H9 (cell line): ENCODE results near the gene MTFP1. TPM values are rescaled to one million over a fixed set of nuclear protein-coding genes. Genes with fewer than 3 reads are reported as not detected.

ENCODE experiments used
- DNase-seq: peaks from one replicate; pipeline ENCODE4 v3.0.0-alpha.2; 2017
- H2AFZ ChIP-seq: one replicate; pipeline ENCODE4 v1.6.1; 2013; ENCODE audit warnings: mild to moderate bottlenecking, low read length, control low read depth, moderate library complexity
- H2AK5ac ChIP-seq: 2 replicates; pipeline ENCODE4 v1.6.1; 2013; ENCODE audit warnings: low read length, control low read depth, mixed read lengths; ENCODE audit not compliant: insufficient read length
- H2BK120ac ChIP-seq: one replicate; pipeline ENCODE4 v1.6.1; 2013; ENCODE audit warnings: low read depth, mild to moderate bottlenecking, low read length, control low read depth, inconsistent platforms; ENCODE audit not compliant: poor library complexity, severe bottlenecking
- H2BK12ac ChIP-seq: 2 replicates; pipeline ENCODE4 v1.6.1; 2013; ENCODE audit warnings: low read length, control low read depth, mixed read lengths, low read depth; ENCODE audit not compliant: insufficient read length
- H2BK15ac ChIP-seq: 2 replicates; pipeline ENCODE4 v1.6.1; 2013; ENCODE audit warnings: low read depth, low read length, control low read depth
- H2BK20ac ChIP-seq: one replicate; pipeline ENCODE4 v1.6.1; 2013; ENCODE audit warnings: low read depth, mild to moderate bottlenecking, low read length, control low read depth, inconsistent platforms; ENCODE audit not compliant: poor library complexity, severe bottlenecking
- H2BK5ac ChIP-seq: 2 replicates; pipeline ENCODE4 v1.6.1; 2013; ENCODE audit warnings: low read length, control low read depth, mixed read lengths; ENCODE audit not compliant: insufficient read length
- H3K14ac ChIP-seq: 2 replicates; pipeline ENCODE4 v1.6.1; 2013; ENCODE audit warnings: low read length, control low read depth; ENCODE audit not compliant: insufficient read depth
- H3K18ac ChIP-seq: 2 replicates; pipeline ENCODE4 v1.6.1; 2013; ENCODE audit warnings: low read depth, mild to moderate bottlenecking, mixed read lengths, low read length, control low read depth; ENCODE audit not compliant: insufficient read length
- H3K23ac ChIP-seq: 2 replicates; pipeline ENCODE4 v1.6.1; 2013; ENCODE audit warnings: low read length, control low read depth, mixed read lengths, low read depth; ENCODE audit not compliant: insufficient read length
- H3K23me2 ChIP-seq: 2 replicates; pipeline ENCODE4 v1.6.1; 2013; ENCODE audit warnings: low read depth, mild to moderate bottlenecking, mixed read lengths, low read length, control low read depth; ENCODE audit not compliant: insufficient read length, poor library complexity, severe bottlenecking
- H3K27ac ChIP-seq: 2 replicates; pipeline ENCODE4 v1.5.1; 2013; ENCODE audit warnings: low read length, control low read depth, mixed read lengths, low read depth; ENCODE audit not compliant: insufficient read length
- H3K27me3 ChIP-seq: 2 replicates; pipeline ENCODE4 v1.6.1; 2013; ENCODE audit warnings: low read length, control low read depth, inconsistent platforms; ENCODE audit not compliant: insufficient read depth
- H3K4ac ChIP-seq: 2 replicates; pipeline ENCODE4 v1.6.1; 2013; ENCODE audit warnings: low read depth, mild to moderate bottlenecking, control low read depth, inconsistent platforms, low read length, moderate library complexity
- H3K4me1 ChIP-seq: 2 replicates; pipeline ENCODE4 v1.6.1; 2013; ENCODE audit warnings: low read length, control low read depth, inconsistent platforms; ENCODE audit not compliant: insufficient read depth
- H3K4me2 ChIP-seq: 2 replicates; pipeline ENCODE4 v1.6.1; 2013; ENCODE audit warnings: low read length, control low read depth, mixed read lengths; ENCODE audit not compliant: insufficient read length, insufficient read depth
- H3K56ac ChIP-seq: 2 replicates; pipeline ENCODE4 v1.6.1; 2013; ENCODE audit warnings: low read depth, mild to moderate bottlenecking, mixed read lengths, low read length, control low read depth; ENCODE audit not compliant: insufficient read length
- H3K79me1 ChIP-seq: 2 replicates; pipeline ENCODE4 v1.6.1; 2013; ENCODE audit warnings: low read depth, mild to moderate bottlenecking, moderate library complexity, low read length, control low read depth, inconsistent platforms; ENCODE audit not compliant: insufficient read depth, poor library complexity, severe bottlenecking
- H3K79me2 ChIP-seq: 2 replicates; pipeline ENCODE4 v1.6.1; 2013; ENCODE audit warnings: low read length, control low read depth, inconsistent platforms; ENCODE audit not compliant: insufficient read depth
- H3K9ac ChIP-seq: 2 replicates; pipeline ENCODE4 v1.6.1; 2013; ENCODE audit warnings: low read length, control low read depth, mixed read lengths; ENCODE audit not compliant: insufficient read length; ENCODE audit errors: extremely low read depth
- H3K9me3 ChIP-seq: one replicate; pipeline ENCODE4 v1.6.1; 2013; ENCODE audit warnings: low read depth, low read length, inconsistent platforms; ENCODE audit not compliant: control insufficient read depth
- H3T11ph ChIP-seq: one replicate; pipeline ENCODE4 v1.6.1; 2013; ENCODE audit warnings: mild to moderate bottlenecking, low read length, control low read depth, inconsistent platforms
- H4K20me1 ChIP-seq: one replicate; pipeline ENCODE4 v1.6.1; 2013; ENCODE audit not compliant: control insufficient read depth, insufficient read length, insufficient read depth
- H4K5ac ChIP-seq: 2 replicates; pipeline ENCODE4 v1.6.1; 2013; ENCODE audit warnings: low read depth, mild to moderate bottlenecking, mixed read lengths, low read length, control low read depth; ENCODE audit not compliant: insufficient read length
- H4K8ac ChIP-seq: replicated peaks from 2 replicates; pipeline ENCODE4 v1.6.1; 2013; ENCODE audit warnings: low read length, control low read depth, mixed read lengths, low read depth; ENCODE audit not compliant: insufficient read length
- H4K91ac ChIP-seq: 2 replicates; pipeline ENCODE4 v1.6.1; 2013; ENCODE audit warnings: low read depth, mild to moderate bottlenecking, moderate library complexity, mixed read lengths, low read length, control low read depth; ENCODE audit not compliant: insufficient read length
- H3K27ac Mint-ChIP-seq, 3 experiments: 2 replicates in 2 of 3; 3 replicates in 1 of 3; pipeline ENCODE4 v1.8.0; 2020 to 2021; ENCODE audit warnings: mixed read lengths in 3 of 3, mild to moderate bottlenecking in 1 of 3, moderate library complexity in 1 of 3
- H3K27me3 Mint-ChIP-seq: 2 replicates; pipeline ENCODE4 v1.8.0; 2021; ENCODE audit warnings: low read depth, mild to moderate bottlenecking, moderate library complexity, mixed read lengths
- H3K36me3 Mint-ChIP-seq, 3 experiments: 2 replicates in 2 of 3; 3 replicates in 1 of 3; pipeline ENCODE4 v1.8.0; 2020 to 2021; ENCODE audit warnings: low read depth in 3 of 3, mixed read lengths in 3 of 3; ENCODE audit not compliant: insufficient read depth in 1 of 3
- H3K4me1 Mint-ChIP-seq, 2 experiments: 2 replicates each; pipeline ENCODE4 v1.8.0; 2020; ENCODE audit warnings: mixed read lengths in 2 of 2
- H3K4me3 Mint-ChIP-seq, 2 experiments: 2 replicates in 1 of 2; 3 replicates in 1 of 2; pipeline ENCODE4 v1.8.0; 2020 to 2021; ENCODE audit warnings: mild to moderate bottlenecking in 2 of 2, mixed read lengths in 2 of 2, moderate library complexity in 1 of 2
- H3K9me3 Mint-ChIP-seq, 2 experiments: 2 replicates in 1 of 2; 3 replicates in 1 of 2; pipeline ENCODE4 v1.8.0; 2020; ENCODE audit warnings: mild to moderate bottlenecking in 2 of 2, mixed read lengths in 2 of 2, moderate library complexity in 1 of 2
- WGBS: extraction: QIAGEN DNeasy Blood & Tissue Kit; methylation state at CpG from one replicate; pipeline ENCODE4 v1.1.7; 2013; ENCODE audit warnings: missing lambda C conversion rate, low lambda C conversion rate, mixed read lengths; ENCODE audit not compliant: insufficient read length; ENCODE audit errors: extremely low coverage; 5-methylcytosine and 5-hydroxymethylcytosine counted together
- total RNA-seq: library from RNA; stranded (reverse); gene quantifications from 2 replicates; pipeline ENCODE4 v1.2.1, GENCODE V29; 2021
- TF ChIP-seq, protein P1 (sequence below): fragments of 200-600 bp; sonication (generic); conservative IDR thresholded peaks from 3 replicates; pipeline ENCODE4 v1.8.0; 2021; ENCODE audit warnings: antibody characterized with exemption, mild to moderate bottlenecking

Gene MTFP1
- total RNA-seq, 1 experiment from 2014 or later, result 46.8 TPM

DNA sequence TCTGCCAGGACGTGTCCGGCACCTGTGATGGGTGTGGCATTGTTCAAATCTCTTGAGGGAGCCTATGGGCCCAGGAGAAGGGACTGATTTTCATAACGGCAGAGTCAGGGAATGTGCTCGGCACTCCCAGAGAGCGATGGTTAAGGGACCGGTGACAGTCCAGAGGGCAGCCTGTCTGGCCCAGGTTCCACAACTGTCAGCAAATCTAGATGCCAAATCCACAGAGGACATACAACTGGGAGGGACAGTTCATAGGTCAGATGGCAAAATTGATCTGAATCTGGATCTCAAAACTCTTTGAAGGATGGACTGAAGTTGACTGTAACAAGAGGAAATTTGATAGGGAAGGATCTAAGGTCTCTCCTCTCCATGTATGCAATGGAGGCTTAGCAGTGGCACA, 21.3 kb upstream of the MTFP1 start:
- Histone ChIP-seq H2AFZ (no peak overlapping the region), H3K18ac (no peak overlapping the region), H3K56ac (no peak overlapping the region), H3K79me2 (no peaks in the 10 kb centered on the region), H3K4me1 (no peaks in the 10 kb centered on the region; the same call in 1 of the 2 replicates), H4K5ac (no peak overlapping the region), H3K4ac (no peak overlapping the region), H2BK120ac (no peak overlapping the region), H4K8ac (no peak overlapping the region), H3K27me3 (no peaks in the 10 kb centered on the region), H2BK20ac (no peak overlapping the region), H2AK5ac (no peak overlapping the region), H4K20me1 (no peaks in the 10 kb centered on the region), H3K4me2 (no peak overlapping the region), H3K9me3 (no peaks in the 10 kb centered on the region), H3K79me1 (no peaks in the 10 kb centered on the region), H3K9ac (no peak overlapping the region), H2BK12ac (no peak overlapping the region), H3T11ph (no peak overlapping the region), H2BK5ac (no peak overlapping the region), H4K91ac (no peak overlapping the region), H3K14ac (no peak overlapping the region), H3K23me2 (no peaks in the 10 kb centered on the region), H3K23ac (no peak overlapping the region), H3K27ac (no peak overlapping the region), H2BK15ac (no peak overlapping the region)
- no CpG with 5 or more reads among the region's 6 CpGs for WGBS
- peaks cover 5% of the 10 kb centered on the region for H3K27me3 Mint-ChIP-seq
- H3K4me3 Mint-ChIP-seq, result no peak overlapping the region
- no peaks in the 10 kb centered on the region; a peak in 1 of 5 replicates for H3K9me3 Mint-ChIP-seq
- no peak overlapping the region for H3K27ac Mint-ChIP-seq
- DNase-seq, result no peak
- TF ChIP-seq, protein P1, sequence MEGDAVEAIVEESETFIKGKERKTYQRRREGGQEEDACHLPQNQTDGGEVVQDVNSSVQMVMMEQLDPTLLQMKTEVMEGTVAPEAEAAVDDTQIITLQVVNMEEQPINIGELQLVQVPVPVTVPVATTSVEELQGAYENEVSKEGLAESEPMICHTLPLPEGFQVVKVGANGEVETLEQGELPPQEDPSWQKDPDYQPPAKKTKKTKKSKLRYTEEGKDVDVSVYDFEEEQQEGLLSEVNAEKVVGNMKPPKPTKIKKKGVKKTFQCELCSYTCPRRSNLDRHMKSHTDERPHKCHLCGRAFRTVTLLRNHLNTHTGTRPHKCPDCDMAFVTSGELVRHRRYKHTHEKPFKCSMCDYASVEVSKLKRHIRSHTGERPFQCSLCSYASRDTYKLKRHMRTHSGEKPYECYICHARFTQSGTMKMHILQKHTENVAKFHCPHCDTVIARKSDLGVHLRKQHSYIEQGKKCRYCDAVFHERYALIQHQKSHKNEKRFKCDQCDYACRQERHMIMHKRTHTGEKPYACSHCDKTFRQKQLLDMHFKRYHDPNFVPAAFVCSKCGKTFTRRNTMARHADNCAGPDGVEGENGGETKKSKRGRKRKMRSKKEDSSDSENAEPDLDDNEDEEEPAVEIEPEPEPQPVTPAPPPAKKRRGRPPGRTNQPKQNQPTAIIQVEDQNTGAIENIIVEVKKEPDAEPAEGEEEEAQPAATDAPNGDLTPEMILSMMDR, result no peak
- peaks cover 10 to 12% of the 10 kb centered on the region in 2 experiments for H3K4me1 Mint-ChIP-seq
- H3K36me3 Mint-ChIP-seq, result peaks cover 2 to 42% (median 16%) of the 10 kb centered on the region in 3 experiments; a peak in 6 of 7 replicates
